HG03196 (cell line): Measurements from ENCODE around the gene TLX2.
A peak's percentile ranks its signal among the peaks of the same experiment; 100 is the strongest.
"Not testable (repeated sequence)": the region's sequence is repeated elsewhere in the genome, so short reads cannot be mapped to it uniquely, and the experiment has no call there.

ENCODE experiments used
- ATAC-seq: cut with Tn5 transposase; IDR thresholded peaks from one replicate; pipeline ENCODE4 v1.9.1; 2021; ENCODE audit not compliant: unreplicated experiment

TLX2 gene

DNA sequence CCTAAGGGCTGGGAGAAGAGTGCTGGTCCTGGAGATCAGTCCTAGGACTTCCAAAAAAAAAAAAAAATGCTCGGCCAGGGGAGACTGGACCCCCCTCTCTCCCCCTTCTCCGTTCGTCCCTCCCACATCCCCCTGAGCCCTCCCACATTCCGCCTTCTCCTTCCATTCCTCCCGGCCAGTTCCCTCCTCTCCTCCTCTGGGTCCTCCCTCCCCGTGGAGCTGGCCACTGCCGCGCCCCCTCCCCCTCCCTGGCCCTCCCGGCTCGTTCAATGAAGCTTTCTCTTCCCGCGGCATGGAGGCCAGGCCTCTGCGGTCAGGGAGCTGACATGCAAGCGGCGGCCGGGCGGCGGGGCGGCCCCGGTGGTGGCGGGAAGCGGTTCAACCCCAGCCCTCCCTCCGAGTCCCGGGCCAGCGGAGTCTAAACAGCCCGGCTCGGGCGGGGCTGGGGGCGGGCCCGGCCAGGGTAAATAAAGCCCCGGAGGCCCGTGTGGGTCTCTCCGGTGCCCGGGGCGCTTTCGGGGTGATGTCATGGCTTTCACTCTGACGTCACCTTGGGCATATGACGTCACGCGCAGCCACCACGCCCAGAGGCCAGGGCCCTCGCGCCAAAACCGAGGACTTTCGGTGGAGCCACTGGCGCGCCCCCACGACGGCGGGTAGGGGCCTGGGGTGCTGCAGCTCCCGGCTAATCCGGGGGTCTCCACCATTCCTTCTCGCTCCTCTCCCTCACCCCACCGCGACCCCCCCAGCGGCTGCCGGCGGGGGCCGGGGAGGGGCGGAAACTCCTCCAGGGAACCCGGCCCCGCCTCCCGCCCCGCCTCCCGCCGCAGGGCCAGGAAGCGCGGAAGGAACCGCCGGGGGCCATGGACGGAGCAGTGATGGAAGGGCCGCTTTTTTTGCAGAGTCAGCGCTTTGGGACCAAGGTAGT, 39.9 kb downstream of the TLX2 start, which contains the start of the genes DOK1 and LOXL3:
TSS of gene DOK1 (plus strand) at position 829 of the 928 bp plus-strand sequence. CDS start at position 864, 35 bp downstream.
TSS of gene LOXL3 (minus strand) at position 51 of the 928 bp plus-strand sequence. CDS start 1,308 bp downstream, outside the sequence.
- peak; percentile 48 for ATAC-seq

DNA sequence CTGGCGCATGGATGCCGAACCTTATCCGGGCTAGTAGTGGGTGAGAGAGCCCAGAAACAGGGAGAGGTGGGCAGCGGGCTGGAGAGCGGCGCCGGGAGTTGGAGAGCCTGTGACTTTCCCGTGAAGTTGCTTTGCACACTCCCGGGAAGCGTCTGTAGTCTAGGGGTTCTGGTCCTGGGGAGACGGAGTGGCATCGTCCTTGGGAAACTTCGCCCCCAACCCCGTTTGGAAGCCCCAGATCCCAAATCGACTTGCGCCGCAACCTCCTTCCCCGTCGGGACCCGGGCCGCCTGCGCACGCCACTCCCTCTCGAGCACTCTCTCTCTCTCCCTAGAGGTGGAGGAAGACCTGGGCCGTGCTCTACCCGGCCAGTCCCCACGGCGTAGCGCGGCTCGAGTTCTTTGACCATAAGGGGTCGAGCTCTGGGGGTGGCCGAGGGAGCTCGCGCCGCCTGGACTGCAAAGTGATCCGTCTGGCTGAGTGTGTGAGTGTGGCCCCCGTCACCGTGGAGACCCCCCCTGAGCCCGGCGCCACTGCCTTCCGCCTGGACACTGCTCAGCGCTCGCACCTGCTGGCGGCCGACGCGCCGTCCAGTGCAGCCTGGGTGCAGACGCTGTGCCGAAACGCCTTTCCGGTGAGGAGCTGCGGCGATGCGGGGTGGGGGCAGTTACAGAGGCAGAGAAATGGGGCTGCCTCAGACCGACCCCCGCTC, 40.7 kb downstream of the TLX2 start:
- ATAC-seq, result no peak

DNA sequence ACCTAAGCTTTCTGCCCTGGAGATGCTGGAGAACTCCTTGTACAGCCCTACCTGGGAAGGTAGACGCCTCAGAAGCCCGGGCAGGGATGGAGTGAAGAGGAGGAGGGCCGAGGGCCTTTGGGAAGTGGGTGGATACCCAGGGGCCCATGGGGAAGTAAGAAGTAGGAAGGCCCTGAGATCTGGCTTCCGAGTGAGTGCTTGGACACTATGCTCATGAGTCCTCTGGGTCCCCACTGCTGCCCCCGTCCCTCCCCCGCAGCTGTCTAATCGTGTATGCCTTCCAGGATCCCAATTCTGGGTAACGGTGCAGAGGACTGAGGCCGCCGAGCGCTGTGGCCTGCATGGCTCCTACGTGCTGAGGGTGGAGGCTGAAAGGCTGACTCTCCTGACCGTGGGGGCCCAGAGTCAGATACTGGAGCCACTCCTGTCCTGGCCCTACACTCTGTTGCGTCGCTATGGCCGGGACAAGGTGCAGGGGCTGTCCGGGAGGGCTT, 41.4 kb downstream of the TLX2 start:
- ATAC-seq, result no peak

DNA sequence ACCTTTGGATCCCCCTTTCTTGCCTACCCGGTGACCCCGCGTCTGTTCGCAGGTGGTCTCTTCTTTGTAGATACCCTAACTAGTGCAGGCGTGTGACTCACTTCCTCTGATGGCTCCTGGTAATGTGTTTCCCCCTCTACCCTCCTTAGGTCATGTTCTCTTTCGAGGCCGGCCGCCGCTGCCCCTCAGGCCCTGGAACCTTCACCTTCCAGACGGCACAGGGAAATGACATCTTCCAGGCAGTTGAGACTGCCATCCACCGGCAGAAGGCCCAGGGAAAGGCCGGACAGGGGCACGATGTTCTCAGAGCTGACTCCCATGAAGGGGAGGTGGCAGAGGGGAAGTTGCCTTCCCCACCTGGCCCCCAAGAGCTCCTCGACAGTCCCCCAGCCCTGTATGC, 41.9 kb downstream of the TLX2 start:
- ATAC-seq, result no peak

DNA sequence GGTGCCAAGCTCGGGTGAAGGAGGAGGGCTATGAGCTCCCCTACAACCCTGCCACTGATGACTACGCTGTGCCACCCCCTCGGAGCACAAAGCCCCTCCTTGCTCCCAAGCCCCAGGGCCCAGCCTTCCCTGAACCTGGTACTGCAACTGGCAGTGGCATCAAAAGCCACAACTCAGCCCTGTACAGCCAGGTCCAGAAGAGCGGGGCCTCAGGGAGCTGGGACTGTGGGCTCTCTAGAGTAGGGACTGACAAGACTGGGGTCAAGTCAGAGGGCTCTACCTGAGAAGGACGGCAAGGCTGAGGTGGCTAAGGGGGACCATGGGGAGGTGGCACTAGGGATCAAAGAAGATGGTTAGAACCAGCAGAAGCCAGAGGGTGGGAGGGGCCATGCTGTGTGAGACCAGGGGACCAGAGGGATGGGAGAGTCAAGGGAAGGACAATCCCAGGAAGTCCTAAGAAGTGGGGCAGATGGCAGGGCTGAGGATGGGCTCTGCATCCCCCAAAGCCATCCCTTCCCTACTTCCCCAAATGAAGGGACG, 42.7 kb downstream of the TLX2 start:
- no peak for ATAC-seq

DNA sequence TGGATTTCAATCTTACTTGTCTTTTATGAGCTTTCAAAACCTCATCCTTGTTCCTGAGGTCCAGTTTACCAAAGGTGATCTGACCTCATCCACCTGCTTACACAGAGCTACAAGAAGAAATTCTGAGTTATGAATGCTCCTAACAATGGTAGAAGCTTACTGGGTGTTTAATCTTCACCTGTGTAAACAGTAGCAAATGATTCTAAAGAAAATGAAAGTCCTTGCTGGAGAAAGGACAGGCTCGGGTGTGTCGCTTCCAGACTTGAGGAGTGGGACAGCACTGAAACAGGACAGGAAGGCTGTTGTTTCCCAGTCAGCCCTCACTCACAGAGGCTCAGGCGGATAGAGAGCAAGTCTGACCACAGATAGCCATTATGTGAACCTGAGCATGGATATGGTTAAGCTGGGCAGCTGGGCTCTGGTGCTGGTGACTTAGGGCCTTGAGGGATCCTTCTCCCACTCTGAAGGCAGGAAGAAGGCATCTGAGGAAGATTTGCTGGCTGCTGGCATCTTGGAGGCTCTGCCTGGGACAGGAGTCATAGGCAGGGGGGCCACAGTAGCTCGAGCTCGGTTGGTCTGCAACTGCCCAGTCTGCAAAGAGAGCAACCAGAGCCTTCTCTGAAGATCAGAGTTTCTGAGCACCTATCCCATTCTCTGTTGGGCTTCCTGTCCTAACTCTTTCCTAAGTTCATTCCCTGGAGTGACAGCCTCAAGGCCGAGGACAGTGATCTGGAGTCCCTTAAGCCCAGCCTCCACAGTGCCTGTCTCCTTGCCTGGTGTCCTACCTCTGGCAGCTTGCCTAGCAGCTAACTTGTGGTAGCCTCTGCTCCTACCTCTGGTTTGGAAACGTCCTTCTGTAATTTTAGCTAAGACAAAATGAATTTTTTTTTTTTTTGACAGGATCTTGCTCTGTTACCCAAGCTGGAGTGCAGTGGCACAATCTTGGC, 44.3 kb downstream of the TLX2 start:
- no peak for ATAC-seq

DNA sequence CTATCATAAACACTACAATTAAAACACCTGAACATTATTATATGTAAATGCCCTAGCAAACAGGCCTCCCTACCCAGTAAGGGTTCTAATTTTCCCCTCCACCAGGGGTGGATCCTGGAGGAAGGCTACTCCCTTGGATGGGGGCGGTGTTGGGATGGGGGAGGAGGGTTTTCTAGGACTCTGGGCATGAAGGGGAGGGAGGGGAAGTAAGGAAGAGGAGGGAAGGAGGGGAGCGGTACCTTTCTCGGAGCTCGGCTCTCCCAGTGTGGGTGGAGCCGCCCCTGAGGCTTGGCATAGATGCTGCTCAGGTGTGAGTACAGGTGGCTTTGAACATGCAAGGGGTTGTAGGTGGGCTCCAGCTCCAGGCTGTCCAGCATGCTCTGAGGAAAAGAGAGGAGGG, 45.7 kb downstream of the TLX2 start:
- no peak for ATAC-seq

DNA sequence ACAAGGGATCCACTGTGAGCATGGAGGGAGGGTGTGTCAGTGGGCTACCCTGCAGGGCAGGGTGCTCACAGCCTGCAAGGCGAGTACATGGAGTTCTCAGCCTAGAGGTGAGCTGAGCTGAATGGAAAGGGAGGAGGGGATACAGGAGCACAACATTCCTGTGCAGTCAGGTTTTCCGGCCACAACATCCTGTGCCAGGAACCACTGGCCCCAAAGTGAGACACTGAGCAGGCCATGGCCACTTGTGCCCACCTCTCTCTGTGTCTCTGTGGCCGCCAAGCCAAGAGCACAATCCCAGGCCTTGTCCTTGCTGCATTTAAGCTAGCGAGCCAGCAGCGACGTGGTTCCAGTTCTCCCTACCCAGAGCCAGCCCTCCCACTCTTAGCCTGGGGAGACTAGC, 46.3 kb downstream of the TLX2 start:
- ATAC-seq, result no peak

DNA sequence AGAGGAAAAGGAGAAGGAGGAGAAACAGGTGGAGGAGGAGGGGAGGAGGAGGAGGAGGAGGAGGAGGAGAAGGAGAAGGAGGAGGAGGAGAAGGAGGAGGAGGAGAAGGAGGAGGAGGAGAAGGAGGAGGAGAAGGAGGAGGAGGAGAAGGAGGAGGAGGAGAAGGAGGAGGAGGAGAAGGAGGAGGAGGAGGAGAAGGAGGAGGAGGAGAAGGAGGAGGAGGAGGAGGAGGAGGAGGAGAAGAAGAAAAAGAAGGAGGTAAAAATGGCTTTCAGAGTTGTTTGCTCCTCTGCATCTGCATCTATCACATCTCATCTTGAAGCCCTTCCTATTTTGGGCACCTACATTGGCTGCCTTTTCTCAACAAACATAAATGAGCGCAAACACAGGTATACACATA, 46.8 kb downstream of the TLX2 start:
- not testable (repeated sequence) for ATAC-seq

DNA sequence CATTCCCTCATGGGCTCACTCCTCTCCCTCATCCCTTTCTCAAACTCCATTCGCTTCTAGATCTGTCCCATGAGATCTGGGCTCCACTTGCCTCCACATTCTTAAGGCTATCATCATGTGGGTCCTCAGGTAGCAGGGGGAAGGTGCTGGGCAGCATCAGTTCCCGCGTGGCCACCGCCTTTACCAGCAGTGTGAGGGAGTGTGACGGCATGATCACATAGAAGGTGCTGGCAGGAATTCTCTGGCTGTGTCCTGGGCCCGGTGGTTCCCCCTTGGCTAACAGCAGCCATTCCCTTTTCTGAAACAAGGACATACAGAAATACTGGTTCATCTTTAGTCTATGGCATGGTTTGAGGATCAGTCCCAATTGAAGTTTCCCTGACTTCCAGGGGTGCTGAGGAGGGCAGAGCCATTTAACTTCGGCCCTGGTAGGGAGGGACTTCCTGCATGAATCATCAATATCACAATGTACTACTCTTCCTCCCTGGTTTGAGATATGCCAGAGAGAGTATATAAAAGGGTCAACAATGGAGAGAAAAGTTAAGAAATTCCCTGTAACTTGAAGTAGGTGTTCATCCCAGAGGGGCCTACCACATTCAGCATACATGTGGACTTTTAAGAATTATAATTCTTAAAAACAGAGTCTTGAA, 48.0 kb downstream of the TLX2 start:
- ATAC-seq, result no peak

DNA sequence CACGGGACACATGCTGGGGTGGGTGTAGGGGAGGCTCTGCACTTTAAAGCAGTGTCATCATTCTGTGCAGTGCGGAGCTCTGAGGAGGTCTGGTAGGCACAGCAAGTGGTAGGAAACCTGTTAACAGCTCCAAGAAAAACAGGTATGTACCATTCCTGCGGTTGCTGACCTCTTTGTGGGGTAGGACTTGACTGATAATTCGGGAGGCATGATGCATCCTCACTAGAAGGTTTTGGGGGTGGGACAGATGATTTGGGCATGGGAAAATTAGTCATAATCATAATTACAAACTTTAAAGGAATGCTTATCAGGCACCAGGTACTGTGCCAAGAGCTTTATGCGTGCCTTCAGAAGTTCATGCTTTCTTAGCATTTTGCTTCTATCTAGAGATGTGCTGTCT, 50.0 kb downstream of the TLX2 start:
- ATAC-seq, result no peak

DNA sequence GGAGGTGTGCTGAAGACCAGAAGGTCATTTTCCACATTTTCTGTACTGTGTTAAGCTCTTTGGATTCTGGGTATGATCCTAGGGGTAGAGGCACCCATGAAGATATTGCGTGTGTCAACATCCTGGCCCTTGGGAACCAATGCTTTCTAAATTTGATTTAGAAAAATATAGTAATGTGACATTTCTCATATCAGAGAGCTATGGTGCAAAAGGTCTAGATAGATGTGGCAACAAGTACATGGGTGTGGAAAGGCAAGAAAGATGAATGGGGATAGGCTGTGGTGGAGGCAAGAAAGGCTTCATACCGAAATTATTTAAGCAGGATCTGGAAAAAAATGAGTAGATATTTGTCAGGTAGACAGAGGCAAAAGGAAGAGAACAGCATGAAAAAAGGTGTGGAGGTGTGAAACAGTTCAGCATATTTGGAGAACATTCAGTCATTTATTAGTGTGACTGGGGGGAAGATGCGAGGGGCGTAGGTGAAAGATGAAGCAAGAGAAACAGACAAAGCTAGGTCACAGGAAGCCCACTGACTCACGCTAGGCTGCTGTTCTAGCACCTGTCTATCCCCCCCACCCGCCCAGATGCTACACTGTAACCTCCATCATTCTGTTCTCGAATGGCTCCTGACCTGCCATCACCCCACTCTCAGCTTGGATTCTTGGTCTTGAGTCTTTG, 52.0 kb downstream of the TLX2 start:
- no peak for ATAC-seq

DNA sequence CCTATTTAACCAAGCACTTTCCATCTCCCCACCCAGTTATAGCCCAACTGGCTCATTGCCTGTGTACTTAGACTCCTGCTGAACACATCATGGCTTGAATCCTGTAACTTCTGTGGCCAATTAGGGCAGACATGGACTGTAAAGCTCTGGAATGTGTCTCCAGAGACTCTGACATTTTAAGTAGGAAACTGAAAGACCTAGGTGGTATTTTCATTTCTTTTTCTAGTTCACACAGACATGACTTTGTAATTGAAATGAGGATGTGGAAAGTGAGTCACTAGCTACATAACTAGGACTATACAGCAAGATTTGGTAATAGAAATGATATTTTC, 52.5 kb downstream of the TLX2 start:
- no peak for ATAC-seq
